ENCODE measurements around the gene SNHG17.

DNA sequence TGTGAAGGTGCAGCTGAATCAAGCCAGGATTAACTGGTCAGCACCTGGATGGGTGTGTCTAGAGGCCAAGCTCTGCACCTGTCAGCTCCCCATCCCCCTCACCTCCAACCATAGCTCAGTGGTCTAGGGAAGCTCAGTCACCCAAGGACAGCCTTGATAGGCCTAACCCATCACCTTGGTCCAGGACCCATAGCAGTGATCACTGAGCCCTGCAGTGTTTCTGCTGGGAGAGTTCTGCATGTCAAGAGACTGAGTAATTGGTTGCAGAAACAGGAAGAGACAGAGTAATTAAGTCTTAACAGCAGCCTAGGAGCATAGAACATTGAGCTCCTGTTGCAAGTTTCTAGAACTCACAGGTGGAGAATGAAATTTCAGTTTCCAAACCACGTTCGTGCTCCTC, 18.8 kb upstream of the SNHG17 start:
- no peak for TF ChIP-seq CTCF (IDR thresholded peaks at IDR 0.05 in 8 of 11, conservative IDR thresholded peaks at IDR 0.05 in 3 of 11)
- no peak for TF ChIP-seq POLR2A (IDR thresholded peaks at IDR 0.05)
- TF ChIP-seq POLR2AphosphoS5 (IDR thresholded peaks at IDR 0.05): no peak
